Measurements from ENCODE around the gene DGLUCY. TPM values are rescaled to one million over a fixed set of nuclear protein-coding genes. Genes with fewer than 3 reads are reported as not detected.

Gene DGLUCY
- total and polyA plus RNA-seq, 4 donors = 17.9 to 58.1 (median 24.9) TPM

DNA sequence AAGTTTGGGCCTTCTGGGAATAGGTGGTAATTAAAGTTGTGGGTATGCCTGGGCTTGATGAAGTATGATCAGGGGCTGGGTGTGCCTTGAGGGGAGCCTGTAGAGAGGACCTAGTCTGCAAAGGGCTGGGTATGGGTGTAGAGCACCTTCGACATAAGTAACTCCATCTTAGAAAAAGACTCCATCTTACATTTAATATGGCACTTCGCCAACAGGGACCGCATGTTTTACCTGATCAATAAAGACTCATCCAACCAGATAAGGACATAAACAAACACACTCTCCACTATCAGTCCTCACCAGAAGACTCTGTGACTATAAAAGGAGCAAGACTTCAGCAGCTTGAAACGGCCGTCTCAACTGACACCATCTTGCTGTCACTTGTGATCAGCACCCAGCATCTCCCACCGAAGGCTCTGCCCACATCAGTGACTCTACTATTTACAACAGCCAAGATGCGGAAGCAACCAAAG is 154.1 kb downstream of the DGLUCY start:
- Histone ChIP-seq H3K4me3 (ENCODE audit: low read depth in 1 of 3, low read length in 3 of 3) (no peak overlapping the region), H3K9ac (ENCODE audit: low read depth in 1 of 2, low read length in 2 of 2) (no peak overlapping the region), H3K27me3 (ENCODE audit: control insufficient read depth in 4 of 4, insufficient read depth in 4 of 4, low read length in 3 of 4) (no peaks in the 10 kb centered on the region), H3K9me3 (ENCODE audit: control insufficient read depth in 4 of 4, low read length in 3 of 4) (no peaks in the 10 kb centered on the region), H3K27ac (ENCODE audit: low read depth in 1 of 2, low read length in 2 of 2) (no peak overlapping the region), H3K36me3 (ENCODE audit: control insufficient read depth in 4 of 4, insufficient read depth in 3 of 4, low read depth in 1 of 4, low read length in 3 of 4) (peaks cover 0 to 8% (median 0%) of the 10 kb centered on the region in 4 donors), H3K4me1 (ENCODE audit: control insufficient read depth in 4 of 4, insufficient read depth in 4 of 4, low read length in 3 of 4) (peaks cover 0 to 9% (median 3%) of the 10 kb centered on the region in 4 donors)
- no peak for TF ChIP-seq FOXA1 (IDR thresholded peaks at IDR 0.05)
- no peak for TF ChIP-seq GABPA (IDR thresholded peaks at IDR 0.05 in 1 of 2, conservative IDR thresholded peaks at IDR 0.05 in 1 of 2)
- no peak for TF ChIP-seq RAD21 (IDR thresholded peaks at IDR 0.05)
- TF ChIP-seq, protein P1, sequence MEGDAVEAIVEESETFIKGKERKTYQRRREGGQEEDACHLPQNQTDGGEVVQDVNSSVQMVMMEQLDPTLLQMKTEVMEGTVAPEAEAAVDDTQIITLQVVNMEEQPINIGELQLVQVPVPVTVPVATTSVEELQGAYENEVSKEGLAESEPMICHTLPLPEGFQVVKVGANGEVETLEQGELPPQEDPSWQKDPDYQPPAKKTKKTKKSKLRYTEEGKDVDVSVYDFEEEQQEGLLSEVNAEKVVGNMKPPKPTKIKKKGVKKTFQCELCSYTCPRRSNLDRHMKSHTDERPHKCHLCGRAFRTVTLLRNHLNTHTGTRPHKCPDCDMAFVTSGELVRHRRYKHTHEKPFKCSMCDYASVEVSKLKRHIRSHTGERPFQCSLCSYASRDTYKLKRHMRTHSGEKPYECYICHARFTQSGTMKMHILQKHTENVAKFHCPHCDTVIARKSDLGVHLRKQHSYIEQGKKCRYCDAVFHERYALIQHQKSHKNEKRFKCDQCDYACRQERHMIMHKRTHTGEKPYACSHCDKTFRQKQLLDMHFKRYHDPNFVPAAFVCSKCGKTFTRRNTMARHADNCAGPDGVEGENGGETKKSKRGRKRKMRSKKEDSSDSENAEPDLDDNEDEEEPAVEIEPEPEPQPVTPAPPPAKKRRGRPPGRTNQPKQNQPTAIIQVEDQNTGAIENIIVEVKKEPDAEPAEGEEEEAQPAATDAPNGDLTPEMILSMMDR (IDR thresholded peaks at IDR 0.05; ENCODE audit: low read depth, low read length, missing input control) = no peak
- TF ChIP-seq NR2F2 (IDR thresholded peaks at IDR 0.05) = no peak
- TF ChIP-seq TAF1 (conservative IDR thresholded peaks at IDR 0.05) = no peak
- no peak for TF ChIP-seq YY1 (IDR thresholded peaks at IDR 0.05)
- TF ChIP-seq HNF4G (IDR thresholded peaks at IDR 0.05) = no peak
- TF ChIP-seq, protein P2, sequence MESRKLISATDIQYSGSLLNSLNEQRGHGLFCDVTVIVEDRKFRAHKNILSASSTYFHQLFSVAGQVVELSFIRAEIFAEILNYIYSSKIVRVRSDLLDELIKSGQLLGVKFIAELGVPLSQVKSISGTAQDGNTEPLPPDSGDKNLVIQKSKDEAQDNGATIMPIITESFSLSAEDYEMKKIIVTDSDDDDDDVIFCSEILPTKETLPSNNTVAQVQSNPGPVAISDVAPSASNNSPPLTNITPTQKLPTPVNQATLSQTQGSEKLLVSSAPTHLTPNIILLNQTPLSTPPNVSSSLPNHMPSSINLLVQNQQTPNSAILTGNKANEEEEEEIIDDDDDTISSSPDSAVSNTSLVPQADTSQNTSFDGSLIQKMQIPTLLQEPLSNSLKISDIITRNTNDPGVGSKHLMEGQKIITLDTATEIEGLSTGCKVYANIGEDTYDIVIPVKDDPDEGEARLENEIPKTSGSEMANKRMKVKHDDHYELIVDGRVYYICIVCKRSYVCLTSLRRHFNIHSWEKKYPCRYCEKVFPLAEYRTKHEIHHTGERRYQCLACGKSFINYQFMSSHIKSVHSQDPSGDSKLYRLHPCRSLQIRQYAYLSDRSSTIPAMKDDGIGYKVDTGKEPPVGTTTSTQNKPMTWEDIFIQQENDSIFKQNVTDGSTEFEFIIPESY (IDR thresholded peaks at IDR 0.05) = no peak
- no peak for TF ChIP-seq RXRA (IDR thresholded peaks at IDR 0.05)
- no peak for TF ChIP-seq JUND (IDR thresholded peaks at IDR 0.05)
- TF ChIP-seq SP1 (IDR thresholded peaks at IDR 0.05) = no peak
- TF ChIP-seq, protein P3, sequence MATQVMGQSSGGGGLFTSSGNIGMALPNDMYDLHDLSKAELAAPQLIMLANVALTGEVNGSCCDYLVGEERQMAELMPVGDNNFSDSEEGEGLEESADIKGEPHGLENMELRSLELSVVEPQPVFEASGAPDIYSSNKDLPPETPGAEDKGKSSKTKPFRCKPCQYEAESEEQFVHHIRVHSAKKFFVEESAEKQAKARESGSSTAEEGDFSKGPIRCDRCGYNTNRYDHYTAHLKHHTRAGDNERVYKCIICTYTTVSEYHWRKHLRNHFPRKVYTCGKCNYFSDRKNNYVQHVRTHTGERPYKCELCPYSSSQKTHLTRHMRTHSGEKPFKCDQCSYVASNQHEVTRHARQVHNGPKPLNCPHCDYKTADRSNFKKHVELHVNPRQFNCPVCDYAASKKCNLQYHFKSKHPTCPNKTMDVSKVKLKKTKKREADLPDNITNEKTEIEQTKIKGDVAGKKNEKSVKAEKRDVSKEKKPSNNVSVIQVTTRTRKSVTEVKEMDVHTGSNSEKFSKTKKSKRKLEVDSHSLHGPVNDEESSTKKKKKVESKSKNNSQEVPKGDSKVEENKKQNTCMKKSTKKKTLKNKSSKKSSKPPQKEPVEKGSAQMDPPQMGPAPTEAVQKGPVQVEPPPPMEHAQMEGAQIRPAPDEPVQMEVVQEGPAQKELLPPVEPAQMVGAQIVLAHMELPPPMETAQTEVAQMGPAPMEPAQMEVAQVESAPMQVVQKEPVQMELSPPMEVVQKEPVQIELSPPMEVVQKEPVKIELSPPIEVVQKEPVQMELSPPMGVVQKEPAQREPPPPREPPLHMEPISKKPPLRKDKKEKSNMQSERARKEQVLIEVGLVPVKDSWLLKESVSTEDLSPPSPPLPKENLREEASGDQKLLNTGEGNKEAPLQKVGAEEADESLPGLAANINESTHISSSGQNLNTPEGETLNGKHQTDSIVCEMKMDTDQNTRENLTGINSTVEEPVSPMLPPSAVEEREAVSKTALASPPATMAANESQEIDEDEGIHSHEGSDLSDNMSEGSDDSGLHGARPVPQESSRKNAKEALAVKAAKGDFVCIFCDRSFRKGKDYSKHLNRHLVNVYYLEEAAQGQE (IDR thresholded peaks at IDR 0.05) = no peak
- TF ChIP-seq, protein P4, sequence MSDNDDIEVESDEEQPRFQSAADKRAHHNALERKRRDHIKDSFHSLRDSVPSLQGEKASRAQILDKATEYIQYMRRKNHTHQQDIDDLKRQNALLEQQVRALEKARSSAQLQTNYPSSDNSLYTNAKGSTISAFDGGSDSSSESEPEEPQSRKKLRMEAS (IDR thresholded peaks at IDR 0.05) = no peak
- no peak for TF ChIP-seq HNF4A (conservative IDR thresholded peaks at IDR 0.05)
- 76% methylated on average over 7 of the region's 7 CpGs for WGBS
- no peak for DNase-seq (ENCODE audit: low spot score)

Data from liver (tissue), 9 donors.